Activated gamma-delta T cell (primary cell): ENCODE results near the gene HLA-DRB5.
"Not testable (repeated sequence)": the region's sequence is repeated elsewhere in the genome, so short reads cannot be mapped to it uniquely, and the experiment has no call there.

Experiments used
- DNase-seq: peaks from one replicate; lab custom pipeline; 2025; lab: John Stamatoyannopoulos, UW
- total RNA-seq, 2 donors: gene quantifications; one replicate each; lab custom pipeline; 2026; lab: John Stamatoyannopoulos, UW

HLA-DRB5 gene
- total RNA-seq, result 11.8 to 40.6 reads per million in 2 donors

DNA sequence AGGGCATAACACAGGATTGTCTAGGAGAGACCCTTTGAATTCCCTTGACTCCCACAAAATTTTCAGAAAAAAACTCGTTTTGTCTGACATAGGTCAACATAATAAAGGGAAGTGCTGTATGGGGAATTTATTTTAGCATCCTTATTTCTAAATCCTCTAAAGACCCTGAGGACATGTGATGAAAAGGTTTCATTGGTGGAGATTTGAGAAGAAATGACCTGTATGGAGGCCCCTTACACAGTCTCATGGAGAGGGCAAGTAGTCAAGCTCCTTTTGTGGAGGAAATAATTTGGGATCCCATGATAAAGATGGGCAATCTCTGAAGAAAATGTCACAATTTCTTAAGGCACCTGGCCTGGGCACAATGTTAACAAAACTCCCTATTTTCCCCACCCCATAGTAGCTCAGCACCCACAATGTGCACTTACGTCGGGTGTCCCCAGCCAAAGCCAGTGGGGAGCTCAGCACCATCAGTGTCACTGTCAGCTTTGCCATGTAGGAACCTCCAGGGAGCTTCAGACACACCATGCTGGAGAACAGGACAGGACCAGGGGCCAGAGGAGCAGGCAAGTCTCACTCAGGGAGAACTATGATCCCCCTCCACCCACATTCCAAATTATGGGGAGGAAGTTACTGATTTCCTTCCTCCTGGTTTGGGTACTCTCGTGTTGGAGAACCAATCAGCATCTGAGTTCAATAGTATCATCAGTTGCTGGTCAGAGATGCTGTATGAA lies at the start of gene HLA-DRB5:
Gene HLA-DRB5 (minus strand): TSS at position 591 of the 734 bp plus-strand sequence. CDS start 63 bp downstream, at position 528.
- no peak for DNase-seq

DNA sequence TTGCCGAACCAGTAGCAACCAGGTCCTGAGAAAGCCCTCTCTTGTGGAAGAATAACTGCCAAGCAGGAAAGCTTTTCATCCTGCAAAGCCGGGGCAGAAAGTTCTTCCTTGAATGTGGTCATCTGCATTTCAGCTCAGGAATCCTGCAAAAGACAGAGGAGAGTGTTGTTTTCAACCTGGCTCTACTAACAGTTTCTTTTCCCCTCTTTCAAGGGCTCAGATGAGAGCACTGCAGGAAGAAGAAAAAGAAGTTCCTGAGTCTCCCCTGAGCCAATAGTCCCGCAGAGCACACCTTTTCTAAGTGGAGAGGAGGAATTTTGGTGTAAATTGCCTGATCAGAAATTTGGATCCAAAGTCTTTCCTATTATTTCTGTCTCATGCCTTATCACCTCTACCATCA lies 48.9 kb upstream of the HLA-DRB5 start:
- no peak for DNase-seq

DNA sequence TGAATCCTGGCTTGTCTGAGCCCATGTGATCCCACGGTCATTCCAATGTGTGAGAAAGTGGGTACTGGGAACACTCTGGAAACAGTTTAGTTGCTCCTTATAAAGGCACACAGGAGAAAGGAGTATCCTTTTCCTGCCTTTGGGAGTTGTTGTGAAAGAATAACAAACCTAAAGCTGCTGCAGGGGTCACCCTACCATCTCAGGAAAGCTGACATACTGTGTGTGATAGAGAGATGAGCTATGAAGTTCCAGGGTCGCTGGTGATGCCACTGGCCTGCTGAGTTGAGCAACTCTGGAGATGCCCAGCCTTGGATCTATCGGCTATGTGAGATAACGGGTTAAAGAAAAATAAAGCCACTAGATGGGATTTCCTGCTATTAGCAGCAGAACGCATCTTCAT lies 47.4 kb upstream of the HLA-DRB5 start:
- not testable (repeated sequence) for DNase-seq

DNA sequence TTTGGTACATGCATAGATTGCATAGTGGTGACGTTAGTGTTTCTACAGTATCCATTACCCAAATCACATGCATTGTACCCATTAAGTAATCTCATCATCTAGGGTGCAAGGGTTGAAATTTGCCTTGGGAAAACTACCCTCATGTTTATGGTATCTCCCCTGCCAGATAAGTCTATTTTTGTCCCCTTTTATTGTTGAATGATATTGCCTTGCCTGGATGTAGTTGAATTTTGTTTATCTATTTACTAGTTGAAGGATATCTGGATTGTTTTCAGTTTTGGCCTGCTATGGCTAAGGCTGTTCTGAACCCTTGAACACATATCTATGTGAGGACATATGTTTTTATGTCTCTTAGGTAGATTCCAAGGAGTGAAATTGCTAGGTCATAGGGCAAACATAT lies 46.2 kb upstream of the HLA-DRB5 start:
- no peak for DNase-seq

DNA sequence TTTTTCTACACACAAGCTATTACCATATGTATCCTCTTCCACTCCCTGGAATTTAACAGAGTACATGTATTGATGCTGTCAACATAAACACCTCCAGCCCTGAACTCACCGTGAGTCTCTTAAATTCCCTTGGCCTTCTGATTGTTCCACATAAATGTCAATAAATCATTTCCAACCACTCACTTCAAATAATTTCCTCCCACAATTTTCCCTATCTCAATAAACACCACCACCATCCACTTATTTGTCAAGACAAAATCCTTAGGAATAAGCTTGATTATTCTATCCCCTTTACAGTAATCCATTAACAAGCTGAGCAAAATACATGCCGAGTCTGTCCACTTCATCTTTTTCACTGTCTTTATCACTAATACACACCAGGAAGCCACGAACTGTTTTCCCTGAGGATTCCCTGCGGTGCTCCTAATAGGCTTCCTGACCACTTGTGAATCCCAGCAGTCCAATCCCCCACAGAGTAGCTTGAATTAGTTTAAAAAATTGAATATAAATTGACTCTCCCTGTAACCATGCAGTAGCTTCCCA lies 40.3 kb upstream of the HLA-DRB5 start:
- no peak for DNase-seq

DNA sequence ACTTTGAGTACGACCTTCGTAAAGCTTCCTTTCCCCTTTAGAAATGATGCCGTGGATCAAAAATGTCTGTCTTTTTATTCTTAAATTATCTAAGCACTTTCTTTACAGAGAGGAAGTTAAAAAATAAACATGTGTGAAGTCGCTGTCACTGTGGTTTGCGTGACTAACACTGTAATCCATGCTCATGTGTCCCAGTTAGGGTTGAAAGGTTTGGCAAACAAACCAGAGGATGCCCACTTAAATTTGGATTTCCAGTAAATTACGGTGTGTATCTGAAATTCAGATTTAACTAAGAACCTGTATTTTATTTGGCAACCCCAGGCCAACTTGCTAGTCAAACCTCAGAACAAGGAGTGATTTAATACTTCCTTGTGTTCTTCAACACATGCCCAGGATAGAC lies 38.5 kb upstream of the HLA-DRB5 start:
- DNase-seq, result no peak

DNA sequence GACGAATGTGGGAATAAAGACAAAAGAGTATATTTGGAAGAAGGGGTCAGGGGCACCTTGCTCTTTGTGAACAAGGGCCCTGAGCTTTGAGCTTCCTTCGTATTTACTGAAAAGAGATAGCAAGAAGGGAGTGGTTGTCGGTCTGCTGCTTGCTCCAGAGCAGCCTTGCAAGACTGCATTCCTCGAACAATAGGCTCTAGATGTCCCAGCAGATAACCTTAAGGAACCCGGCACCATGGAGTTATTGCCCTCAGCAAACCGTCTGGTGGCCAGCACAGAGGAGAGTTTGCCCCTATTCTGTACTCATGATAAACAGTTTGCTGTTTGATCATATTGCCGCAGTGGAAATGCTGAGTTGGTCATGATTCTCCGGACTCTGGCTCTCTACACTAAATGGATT lies 36.9 kb upstream of the HLA-DRB5 start:
- DNase-seq, result no peak

DNA sequence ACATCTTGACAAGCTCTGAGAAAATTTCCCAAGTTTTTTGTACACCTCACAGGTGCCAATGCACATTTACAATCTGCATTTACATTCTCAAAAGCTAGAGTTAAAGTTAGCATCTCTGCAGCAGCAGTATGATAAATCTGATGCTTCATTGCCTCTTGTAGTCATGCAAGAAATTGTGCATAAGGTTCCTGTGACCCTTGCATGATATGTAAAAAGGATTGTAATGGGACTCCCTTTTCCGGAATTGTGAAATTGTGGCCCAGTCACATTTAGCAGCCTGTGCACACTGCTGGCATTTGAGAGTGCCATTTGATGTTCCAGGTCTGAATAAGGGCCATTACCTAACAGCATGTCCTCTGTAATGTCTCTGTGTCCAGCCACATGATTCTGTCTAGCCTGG lies 35.4 kb upstream of the HLA-DRB5 start:
- DNase-seq, result no peak

DNA sequence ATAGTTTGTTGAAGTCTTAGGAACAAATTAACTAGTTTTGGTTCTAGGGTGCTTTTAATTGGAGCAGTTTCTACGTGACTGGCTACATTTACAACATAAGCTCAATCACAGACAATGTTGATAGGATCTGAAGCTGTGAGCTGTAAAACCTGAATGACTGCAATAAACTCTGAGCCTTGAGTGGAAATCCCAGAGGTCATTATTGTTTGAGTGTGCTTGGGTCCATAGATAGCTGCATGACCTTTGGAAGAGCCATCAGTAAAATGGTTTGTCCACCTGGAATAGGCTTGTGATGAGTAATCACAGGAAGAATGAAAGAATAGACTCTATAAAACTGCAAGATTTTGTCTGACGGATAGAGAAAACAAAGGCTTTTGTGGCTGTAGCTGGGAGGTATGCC lies 32.9 kb upstream of the HLA-DRB5 start:
- no peak for DNase-seq

DNA sequence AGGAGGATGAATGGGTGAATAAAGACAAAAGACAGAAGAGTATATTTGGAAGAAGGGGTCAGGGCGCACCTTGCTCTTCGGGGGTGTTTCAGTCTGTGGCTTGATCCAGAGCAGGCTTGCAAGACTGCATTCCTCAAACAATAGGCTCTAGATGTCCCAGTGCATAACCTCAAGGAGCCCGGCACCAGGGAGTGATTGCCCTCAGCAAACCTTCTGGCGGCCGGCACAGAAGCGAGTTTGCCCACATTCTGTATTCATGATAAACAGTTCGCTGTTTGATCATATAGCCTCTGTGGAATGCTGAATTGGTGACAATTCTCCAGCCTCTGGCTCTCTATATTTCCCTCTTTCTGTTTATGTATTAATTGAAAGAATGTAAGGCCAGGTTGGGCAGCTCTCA lies 29.7 kb upstream of the HLA-DRB5 start:
- no peak for DNase-seq

DNA sequence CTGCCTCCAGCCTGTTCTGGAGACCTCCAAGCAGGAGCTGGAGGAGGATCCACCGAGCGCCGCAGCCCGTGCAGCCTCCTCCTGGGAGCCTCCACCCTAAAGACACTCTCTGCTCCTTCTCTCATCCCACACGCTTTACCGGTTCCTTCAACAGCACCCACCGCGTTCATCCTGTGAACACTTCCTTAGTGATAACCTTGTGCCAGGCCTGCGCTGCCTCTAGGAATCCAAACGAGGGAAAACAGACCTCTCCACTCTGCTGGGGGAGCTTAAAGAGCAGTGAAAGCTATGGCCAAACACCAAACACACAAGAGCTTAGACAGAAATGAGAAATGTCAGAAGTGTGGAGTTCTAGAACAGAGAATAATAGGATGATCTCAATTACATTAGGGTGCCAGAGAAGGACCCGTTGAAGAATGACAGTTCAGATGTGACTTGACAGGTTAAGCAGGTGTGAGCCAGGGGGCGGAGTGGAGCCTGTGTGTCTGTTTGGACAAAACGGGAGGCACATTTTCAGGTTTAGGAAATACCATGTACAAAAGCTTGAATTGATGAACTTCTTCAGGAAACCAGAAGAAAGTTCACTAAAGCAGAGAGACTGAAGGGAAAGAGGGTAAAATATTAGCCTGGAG lies 28.5 kb upstream of the HLA-DRB5 start:
- no peak for DNase-seq

DNA sequence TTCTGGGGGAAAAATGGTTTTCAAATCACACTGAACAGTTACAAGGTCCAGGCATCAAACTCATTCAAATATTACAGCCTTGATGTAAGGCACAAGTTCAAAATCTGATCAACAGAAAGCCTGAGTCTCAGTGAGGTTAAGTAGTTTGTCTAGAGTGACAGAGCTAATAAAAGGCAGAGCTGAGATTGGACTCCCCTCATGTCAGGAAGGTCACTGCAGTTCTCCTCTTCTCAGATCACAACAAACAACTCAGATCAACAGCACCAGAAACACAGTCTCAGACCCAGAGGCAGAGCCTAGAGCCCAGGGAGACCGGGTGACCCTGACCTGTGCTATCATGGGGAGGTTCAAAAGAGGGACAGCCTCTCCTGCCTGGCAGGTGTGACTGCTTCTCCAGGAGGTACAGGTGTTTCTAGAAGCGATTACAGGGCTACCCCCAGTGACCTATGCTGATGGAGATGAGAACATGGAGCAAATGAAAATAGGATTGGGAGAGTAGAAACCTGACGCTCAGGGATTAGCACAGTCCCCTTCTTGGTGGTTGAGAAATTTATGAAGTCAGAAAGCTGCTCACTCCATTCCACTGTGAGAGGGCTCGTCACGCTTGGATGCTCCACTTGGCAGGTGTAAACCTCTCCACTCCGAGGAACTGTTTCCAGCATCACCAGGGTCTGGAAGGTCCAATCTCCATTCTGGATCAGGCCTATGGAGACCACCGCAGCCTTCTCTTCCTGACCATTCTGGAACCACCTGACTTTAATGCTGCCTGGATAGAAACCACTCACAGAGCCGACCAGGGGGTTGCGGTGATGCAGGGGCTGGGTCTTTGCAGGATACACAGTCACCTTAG lies 24.3 kb upstream of the HLA-DRB5 start:
- DNase-seq, result no peak

DNA sequence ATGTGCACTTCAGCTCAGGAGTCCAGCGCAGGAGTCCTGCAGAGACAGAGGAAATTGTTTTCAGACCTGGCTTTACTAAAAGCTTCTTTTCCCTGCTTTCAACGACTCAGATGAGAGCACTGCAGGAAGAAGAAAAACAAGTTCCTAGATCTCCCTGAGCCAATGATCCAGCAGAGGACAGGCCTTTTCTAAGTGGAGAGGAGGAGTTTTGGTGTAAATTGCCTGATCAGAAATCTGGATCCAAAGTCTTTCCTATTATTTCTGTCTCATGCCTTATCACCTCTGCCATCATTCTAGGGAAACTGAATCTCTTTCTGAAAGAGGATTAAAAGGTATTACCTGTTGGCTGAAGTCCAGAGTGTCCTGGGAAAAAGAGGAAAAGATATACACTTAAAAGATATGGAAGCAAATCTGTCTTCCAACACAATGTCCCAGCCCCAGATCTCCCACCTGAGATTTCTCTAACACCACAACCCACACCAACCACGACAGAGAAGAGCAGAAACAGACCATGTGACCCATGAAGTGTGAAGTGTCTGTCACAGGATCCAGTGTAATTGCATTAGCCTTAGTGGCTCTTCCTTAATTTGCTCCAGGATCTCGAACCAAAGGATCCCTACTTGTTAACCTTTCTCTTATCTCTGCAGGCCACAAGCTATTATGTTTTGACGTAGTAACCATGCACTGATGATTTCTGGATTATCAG lies 23.1 kb upstream of the HLA-DRB5 start:
- DNase-seq, result no peak

DNA sequence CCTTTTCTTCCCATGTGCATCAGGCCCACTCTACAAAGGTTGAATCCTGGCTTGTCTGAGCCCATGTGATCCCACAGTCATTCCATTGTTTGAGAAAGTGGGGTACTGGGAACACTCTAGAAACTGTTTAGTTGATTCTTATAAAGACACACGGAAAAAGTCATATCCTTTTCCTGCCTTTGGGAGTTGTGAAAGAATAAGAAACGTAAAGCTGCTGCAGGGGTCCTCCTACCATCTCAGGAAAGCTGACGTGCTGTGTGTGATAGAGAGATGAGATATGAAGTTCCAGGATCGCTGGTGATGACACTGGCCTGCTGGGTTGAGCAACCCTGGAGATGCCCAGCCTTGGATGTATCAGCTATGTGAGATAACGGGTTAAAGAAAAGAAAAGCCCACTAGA lies 21.3 kb upstream of the HLA-DRB5 start:
- DNase-seq, result no peak

DNA sequence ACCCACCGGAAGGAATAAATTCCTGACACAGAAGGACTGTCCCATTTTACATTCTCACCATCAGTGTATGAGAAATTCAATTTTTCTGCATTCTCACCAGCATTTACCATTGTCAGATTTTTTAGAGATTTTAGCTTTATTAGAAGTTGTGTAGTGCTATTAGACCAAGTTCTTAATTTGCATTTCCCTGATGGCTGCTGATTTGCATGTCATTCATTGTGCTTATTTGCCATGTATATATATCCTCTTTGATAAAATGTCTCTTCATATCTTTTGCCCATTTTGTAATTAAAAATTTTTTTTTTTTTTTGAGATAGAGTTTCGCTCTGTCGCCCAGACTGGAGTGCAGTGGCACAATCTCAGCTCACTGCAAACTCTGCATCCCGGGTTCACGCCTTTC lies 9.8 kb upstream of the HLA-DRB5 start:
- no peak for DNase-seq

DNA sequence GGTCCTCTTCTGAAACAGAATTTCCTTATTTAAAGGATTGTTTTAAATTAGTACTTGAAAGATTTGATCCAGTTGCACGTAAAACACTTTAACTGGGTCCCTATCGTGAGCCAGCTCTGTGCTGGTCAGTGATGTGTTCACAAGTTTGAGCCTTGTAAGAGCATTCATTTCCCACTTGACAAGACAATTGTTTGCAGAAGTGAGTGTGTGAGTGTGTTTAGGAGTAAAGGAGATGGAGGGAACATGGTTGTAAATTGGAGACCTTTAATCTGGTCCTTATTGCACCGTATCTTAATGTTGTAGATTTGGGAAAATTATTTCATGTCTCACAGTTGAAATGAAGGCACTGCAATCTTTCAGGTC lies 325 bp upstream of the HLA-DRB5 start:
- DNase-seq, result not testable (repeated sequence)

DNA sequence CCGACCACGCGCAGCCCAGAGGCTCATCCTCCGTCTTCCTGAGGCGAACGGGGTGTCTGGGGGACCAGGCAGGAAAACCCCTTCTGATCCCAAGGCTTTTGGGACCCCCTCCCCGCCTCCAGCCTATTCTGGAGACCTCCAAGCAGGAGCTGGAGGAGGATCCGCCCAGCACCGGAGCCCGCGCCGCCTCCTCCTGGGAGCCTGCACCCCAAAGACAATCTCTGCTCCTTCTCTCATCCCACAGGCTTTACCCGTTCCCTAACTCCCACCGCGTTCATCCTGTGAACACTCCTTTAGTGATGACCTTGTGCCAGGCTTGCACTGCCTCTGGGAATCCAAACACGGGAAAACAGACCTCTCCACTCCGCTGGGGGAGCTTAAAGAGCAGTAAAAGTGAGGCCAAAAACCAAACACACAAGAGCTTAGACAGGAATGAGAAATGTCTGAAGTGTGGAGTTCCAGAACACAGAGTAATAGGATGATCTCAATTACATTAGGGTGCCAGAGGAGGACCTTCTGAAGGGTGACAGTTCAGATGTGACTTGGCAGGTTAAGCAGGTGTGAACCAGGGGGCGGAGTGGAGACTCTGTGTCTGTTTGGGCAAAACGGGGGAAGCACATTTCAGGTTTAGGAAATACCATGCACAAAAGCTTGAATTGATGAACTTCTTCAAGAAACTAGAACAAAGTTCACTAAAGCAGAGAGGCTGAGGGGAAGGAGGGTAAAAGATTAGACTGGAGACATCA lies 7.6 kb downstream of the HLA-DRB5 start:
- no peak for DNase-seq

DNA sequence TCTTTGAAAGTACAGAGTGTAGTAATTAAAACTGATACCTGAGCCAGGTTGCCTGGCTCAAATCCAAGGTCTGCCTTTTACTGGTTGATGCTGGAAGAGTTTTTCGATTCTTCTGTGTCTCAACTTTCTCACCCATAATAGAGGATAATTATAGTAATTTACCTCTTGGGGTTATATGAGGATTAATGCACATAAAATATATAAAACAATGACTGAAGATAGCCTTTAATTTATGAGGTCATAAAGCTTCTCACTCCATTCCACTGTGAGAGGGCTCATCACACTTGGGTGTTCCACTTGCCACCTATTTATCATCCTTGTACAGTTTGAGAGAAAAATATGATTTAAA lies 10.2 kb downstream of the HLA-DRB5 start:
- DNase-seq, result no peak

DNA sequence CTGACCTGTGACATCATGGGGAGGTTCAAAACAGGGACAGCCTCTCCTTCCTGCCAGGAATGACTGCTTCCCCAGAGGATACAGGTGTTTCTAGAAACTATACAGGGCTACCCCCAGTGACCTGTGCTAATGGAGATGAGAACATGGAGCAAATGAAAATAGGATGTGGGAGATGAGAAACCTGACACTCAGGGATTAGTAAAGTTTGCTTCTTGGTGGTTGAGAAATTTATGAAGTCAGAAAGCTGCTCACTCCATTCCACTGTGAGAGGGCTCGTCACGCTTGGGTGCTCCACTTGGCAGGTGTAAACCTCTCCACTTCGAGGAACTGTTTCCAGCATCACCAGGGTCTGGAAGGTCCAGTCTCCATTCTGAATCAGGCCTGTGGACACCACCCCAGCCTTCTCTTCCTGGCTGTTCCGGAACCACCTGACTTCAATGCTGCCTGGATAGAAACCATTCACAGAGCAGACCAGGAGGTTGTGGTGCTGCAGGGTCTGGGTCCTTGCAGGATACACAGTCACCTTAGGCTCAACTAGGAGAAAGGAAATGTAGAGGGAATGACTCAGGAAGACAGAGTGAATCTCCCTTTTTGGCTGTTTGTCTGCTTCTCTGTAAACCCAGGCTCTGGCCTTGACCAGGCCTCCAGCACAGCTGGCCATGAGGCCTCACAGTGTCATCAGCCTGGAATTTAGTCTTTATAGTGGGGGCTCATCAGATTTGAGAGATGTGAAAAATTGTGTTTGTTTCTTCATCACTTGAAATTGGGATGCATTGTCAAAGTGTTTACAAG lies 10.8 kb downstream of the HLA-DRB5 start:
- DNase-seq, result no peak

DNA sequence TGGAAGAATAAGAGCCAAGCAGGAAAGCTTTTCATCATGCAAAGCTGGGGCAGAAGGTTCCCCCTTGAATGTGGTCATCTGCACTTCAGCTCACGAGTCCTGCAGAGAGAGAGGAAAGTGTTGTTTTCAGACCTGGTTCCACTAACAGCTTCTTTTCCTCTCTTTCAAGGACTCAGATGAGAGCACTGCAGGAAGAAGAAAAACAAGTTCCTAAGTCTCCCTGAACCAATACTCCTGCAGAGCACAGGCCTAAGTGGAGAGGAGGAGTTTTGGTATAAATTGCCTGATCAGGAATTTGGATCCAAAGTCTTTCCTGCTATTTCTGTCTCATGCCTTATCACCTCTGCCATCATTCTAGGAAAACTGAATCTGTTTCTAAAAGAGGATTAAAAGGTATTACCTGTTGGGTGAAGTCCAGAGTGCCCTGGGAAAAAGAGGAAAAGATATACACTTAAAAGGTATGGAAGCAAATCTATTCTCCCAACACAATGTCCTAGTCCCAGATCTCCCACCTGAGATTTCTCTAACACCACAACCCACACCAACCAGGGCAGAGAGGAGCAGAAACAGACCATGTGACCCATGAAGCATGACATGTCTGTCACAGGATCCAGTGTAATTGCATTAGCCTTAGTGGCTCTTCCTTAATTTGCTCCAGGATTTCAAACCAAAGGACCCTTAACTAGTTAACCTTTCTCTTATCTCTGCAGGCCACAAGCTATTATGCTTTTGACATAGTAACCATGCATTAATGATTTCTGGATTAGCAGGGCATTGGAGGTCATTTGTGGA lies 12.2 kb downstream of the HLA-DRB5 start:
- DNase-seq, result no peak
